ENCODE results near the gene DPEP3. TPM values are rescaled to one million over a fixed set of nuclear protein-coding genes. Genes with fewer than 3 reads are reported as not detected.

Gene DPEP3
- total and polyA plus RNA-seq, 10 of the 15 experiments (the other 5 are each of a cell fraction or from before 2014, with no cell fraction given) = not detected

DNA sequence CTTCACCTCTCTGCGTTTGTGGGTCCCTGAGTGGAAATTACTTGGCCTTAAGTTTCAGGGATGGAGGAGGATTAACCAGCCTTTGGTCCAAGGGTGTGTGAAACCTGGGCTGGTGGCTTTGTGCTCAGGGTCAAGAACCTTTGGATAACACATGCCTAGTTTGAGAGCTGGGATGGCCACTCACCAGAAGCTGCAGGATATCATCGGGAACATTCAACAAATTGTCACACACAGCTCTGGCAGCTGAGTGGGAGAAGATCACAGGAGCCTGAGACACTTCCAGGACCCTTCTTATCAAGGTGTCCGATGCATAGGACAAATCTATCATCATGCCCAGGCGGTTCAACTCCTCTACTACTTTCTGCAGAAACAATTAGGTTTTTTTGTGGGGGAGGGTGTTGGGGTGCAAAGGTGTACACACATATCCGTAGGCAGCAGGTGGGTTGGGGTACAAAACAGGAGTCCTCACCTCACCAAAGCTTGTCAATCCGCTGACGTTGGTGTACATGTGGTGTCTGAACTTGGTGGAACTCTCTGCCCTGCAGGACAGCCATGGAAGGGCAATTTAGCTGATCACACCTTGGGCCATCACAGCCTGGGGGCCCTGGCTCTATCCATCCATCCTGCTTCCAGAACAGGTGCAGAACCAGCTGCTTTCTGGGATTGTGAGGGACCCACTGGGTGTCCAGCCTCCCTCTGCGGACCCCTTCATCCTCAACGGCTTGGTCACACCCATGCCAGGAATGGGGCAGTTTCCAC is 2.7 kb downstream of the DPEP3 start:
- no TSS peak for BruUV-seq (replicated peaks)
- no peak overlapping the region for H3K27ac ChIP-seq (ENCODE audit: control insufficient read depth, insufficient read depth)
- H3K4me3 ChIP-seq = no peak overlapping the region
- H3K9me3 ChIP-seq (replicated peaks; ENCODE audit: control insufficient read depth, insufficient read depth, low read length) = no peaks in the 10 kb centered on the region
- H3K36me3 ChIP-seq (ENCODE audit: control insufficient read depth in 2 of 2, insufficient read depth in 2 of 2, low read length in 1 of 2) = no peaks in the 10 kb centered on the region
- FAIRE-seq (no peak), DNase-seq (ENCODE audit: low read depth, low spot score) (no peak), ATAC-seq (no peak)
- WGBS (ENCODE audit: insufficient coverage, insufficient replicate concordance, low lambda C conversion rate, missing lambda C conversion rate) = 74% methylated on average over 9 of the region's 9 CpGs
- TF ChIP-seq, protein P1, sequence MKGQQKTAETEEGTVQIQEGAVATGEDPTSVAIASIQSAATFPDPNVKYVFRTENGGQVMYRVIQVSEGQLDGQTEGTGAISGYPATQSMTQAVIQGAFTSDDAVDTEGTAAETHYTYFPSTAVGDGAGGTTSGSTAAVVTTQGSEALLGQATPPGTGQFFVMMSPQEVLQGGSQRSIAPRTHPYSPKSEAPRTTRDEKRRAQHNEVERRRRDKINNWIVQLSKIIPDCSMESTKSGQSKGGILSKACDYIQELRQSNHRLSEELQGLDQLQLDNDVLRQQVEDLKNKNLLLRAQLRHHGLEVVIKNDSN (IDR thresholded peaks at IDR 0.05; ENCODE audit: borderline replicate concordance, extremely low read length, insufficient read depth, low read depth, low read length) = no peak
- TF ChIP-seq IKZF1 (conservative IDR thresholded peaks at IDR 0.05) (no peak), EZH2 (IDR thresholded peaks at IDR 0.05; ENCODE audit: borderline replicate concordance, control insufficient read depth, low read depth, low read length) (no peak), GATAD2B (conservative IDR thresholded peaks at IDR 0.05; ENCODE audit: low read depth) (no peak), ZNF384 (IDR thresholded peaks at IDR 0.05; ENCODE audit: borderline replicate concordance, low read depth, low read length) (no peak)
- TF ChIP-seq, protein P2, sequence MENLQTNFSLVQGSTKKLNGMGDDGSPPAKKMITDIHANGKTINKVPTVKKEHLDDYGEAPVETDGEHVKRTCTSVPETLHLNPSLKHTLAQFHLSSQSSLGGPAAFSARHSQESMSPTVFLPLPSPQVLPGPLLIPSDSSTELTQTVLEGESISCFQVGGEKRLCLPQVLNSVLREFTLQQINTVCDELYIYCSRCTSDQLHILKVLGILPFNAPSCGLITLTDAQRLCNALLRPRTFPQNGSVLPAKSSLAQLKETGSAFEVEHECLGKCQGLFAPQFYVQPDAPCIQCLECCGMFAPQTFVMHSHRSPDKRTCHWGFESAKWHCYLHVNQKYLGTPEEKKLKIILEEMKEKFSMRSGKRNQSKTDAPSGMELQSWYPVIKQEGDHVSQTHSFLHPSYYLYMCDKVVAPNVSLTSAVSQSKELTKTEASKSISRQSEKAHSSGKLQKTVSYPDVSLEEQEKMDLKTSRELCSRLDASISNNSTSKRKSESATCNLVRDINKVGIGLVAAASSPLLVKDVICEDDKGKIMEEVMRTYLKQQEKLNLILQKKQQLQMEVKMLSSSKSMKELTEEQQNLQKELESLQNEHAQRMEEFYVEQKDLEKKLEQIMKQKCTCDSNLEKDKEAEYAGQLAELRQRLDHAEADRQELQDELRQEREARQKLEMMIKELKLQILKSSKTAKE (IDR thresholded peaks at IDR 0.05; ENCODE audit: low read depth, poor library complexity, severe bottlenecking) = no peak
- TF ChIP-seq, protein P3, sequence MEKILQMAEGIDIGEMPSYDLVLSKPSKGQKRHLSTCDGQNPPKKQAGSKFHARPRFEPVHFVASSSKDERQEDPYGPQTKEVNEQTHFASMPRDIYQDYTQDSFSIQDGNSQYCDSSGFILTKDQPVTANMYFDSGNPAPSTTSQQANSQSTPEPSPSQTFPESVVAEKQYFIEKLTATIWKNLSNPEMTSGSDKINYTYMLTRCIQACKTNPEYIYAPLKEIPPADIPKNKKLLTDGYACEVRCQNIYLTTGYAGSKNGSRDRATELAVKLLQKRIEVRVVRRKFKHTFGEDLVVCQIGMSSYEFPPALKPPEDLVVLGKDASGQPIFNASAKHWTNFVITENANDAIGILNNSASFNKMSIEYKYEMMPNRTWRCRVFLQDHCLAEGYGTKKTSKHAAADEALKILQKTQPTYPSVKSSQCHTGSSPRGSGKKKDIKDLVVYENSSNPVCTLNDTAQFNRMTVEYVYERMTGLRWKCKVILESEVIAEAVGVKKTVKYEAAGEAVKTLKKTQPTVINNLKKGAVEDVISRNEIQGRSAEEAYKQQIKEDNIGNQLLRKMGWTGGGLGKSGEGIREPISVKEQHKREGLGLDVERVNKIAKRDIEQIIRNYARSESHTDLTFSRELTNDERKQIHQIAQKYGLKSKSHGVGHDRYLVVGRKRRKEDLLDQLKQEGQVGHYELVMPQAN (conservative IDR thresholded peaks at IDR 0.05) = no peak
- H2AFZ ChIP-seq (ENCODE audit: control insufficient read depth, low read depth, low read length) = no peak overlapping the region
- intact Hi-C loops (cut with micrococcal nuclease; ENCODE audit: unreplicated experiment) = no loop called here
- H3K4me1 ChIP-seq (ENCODE audit: control insufficient read depth, insufficient read depth, low read length) = peaks cover 22% of the 10 kb centered on the region
- RAD21 ChIA-PET (ENCODE audit: unreplicated experiment) = interaction anchor here (0.5 kb wide), 1 partner anchor 515 kb away, joined by 3 read pairs; no protein-coding TSS in a partner anchor
- POLR2A ChIA-PET = interaction anchor here (0.6 kb wide), 1 partner anchor 233 kb away, joined by 3 read pairs; no protein-coding TSS in a partner anchor
- no peaks in the 10 kb centered on the region for H4K20me1 ChIP-seq (ENCODE audit: control insufficient read depth, insufficient read depth)
- SMC1A ChIA-PET (ENCODE audit: uncharacterized antibody, unreplicated experiment) = interaction anchor here (1.2 kb wide), 1 partner anchor 15 kb away, joined by 3 read pairs; no protein-coding TSS in a partner anchor
- H3K27me3 ChIP-seq (replicated peaks in 1 of 2; ENCODE audit: control insufficient read depth in 2 of 2, insufficient read depth in 2 of 2, low read length in 1 of 2) = no peaks in the 10 kb centered on the region; a peak in 1 of 4 replicates
- H3K4me2 ChIP-seq (ENCODE audit: control insufficient read depth, insufficient read depth) = no peak overlapping the region
- no peak overlapping the region for H3K9ac ChIP-seq (ENCODE audit: control insufficient read depth, insufficient read depth, low read length)
- H3K79me2 ChIP-seq (ENCODE audit: control insufficient read depth, insufficient read depth, low read length) = no peaks in the 10 kb centered on the region
- CTCF ChIA-PET = no interaction called here
- in situ Hi-C loops (cut with MboI) = no loop called here

All from GM12878 (cell line).